ENCODE results near the gene ODAM. TPM values are rescaled to one million over a fixed set of nuclear protein-coding genes. Genes with fewer than 3 reads are reported as not detected.

Gene ODAM
- total RNA-seq, 6 experiments from 2014 or later = not detected

DNA sequence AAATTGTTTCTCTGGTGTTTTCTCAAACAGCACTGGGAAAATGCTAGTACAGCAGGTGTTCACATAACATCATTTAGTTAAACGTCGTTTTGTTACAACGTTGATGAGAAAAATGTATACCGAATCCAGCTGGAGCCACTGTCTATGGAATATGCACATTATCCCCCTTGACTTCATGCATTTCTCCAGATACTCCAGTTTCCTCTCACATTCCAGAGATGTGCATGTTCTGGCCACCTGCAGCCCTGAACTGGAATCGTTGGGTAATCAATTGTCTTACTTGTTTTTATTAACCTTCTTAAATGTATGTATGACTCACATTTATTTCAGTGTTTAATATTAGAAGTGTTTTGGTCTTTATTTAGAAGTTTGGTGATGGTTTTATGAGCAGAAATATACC lies 18.4 kb upstream of the ODAM start:
- WGBS (ENCODE audit: insufficient coverage, low coverage, low lambda C conversion rate, missing lambda C conversion rate) = 70% methylated on average over 5 of the region's 5 CpGs
- no peaks in the 10 kb centered on the region for H3K4me1 ChIP-seq
- no peak overlapping the region for H3K4me3 ChIP-seq
- ATAC-seq = no peak
- DNase-seq = no peak
- H3K36me3 ChIP-seq = no peaks in the 10 kb centered on the region
- no peak overlapping the region for H3K27ac ChIP-seq
- H3K27me3 ChIP-seq = no peaks in the 10 kb centered on the region
- TF ChIP-seq, protein P1, sequence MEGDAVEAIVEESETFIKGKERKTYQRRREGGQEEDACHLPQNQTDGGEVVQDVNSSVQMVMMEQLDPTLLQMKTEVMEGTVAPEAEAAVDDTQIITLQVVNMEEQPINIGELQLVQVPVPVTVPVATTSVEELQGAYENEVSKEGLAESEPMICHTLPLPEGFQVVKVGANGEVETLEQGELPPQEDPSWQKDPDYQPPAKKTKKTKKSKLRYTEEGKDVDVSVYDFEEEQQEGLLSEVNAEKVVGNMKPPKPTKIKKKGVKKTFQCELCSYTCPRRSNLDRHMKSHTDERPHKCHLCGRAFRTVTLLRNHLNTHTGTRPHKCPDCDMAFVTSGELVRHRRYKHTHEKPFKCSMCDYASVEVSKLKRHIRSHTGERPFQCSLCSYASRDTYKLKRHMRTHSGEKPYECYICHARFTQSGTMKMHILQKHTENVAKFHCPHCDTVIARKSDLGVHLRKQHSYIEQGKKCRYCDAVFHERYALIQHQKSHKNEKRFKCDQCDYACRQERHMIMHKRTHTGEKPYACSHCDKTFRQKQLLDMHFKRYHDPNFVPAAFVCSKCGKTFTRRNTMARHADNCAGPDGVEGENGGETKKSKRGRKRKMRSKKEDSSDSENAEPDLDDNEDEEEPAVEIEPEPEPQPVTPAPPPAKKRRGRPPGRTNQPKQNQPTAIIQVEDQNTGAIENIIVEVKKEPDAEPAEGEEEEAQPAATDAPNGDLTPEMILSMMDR (IDR thresholded peaks at IDR 0.05) = no peak
- no peak for TF ChIP-seq POLR2A (IDR thresholded peaks at IDR 0.05)
- intact Hi-C loops (cut with DNase I) = no loop called here
- H3K9me3 ChIP-seq = no peaks in the 10 kb centered on the region

DNA sequence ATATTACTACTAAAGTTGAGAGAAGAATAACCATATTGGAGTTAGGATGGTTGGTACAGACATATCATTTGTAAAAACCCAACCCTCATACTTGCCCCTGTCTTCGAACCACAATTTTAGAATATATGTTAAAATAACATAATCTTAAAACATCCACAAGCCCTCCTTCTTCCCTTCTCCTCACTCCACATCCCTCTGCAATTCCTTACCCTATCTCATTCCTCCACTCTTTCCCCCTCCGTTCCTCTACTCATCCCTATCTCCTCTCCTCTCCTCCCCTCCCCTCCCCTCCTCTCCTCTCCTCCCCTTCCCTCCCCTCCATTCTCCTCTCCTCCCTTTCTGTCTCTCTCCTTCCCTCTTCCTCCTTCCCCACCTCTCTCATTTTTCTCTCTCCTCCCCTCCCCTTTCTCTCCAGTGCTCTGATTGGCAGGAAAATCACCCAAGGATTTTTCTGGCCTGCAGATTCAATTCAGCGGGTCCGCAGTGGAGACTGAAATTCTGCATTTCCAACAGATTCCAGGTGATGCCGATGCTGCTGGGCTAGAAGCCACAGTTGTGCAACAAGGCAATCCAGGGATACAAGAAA lies 17.4 kb upstream of the ODAM start:
- Histone ChIP-seq H3K36me3 (no peaks in the 10 kb centered on the region), H3K27me3 (no peaks in the 10 kb centered on the region), H3K9me3 (no peaks in the 10 kb centered on the region), H3K4me3 (no peak overlapping the region), H3K27ac (no peak overlapping the region), H3K4me1 (peaks cover 0 to 3% (median 1%) of the 10 kb centered on the region in 4 donors)
- intact Hi-C loops (cut with DNase I) = no loop called here
- ATAC-seq (no peak), DNase-seq (no peak)
- WGBS (ENCODE audit: insufficient coverage, low coverage, low lambda C conversion rate, missing lambda C conversion rate) = 71% methylated on average over 5 of the region's 5 CpGs
- TF ChIP-seq POLR2A (IDR thresholded peaks at IDR 0.05) = no peak
- TF ChIP-seq, protein P1 (IDR thresholded peaks at IDR 0.05) = no peak

DNA sequence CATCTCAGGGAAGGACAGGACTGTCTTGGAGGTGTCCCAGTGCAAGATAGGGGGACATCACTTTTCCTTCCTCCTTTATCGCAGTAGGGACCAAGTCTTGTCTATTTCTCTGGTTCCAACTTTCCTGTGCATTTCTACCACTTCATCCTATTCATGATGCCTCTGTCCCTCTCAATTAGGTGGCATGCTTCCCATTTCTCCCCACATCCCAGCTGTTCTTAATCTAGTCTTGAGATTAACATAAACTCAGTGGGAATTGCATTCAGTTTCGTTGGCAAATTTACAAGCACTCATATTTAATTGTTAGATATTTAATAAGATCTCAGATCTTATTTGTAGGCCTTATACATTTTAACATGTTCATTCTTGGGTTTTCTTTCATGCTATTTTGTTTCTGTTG lies 15.7 kb upstream of the ODAM start:
- H3K4me1 ChIP-seq = peaks cover 0 to 7% (median 3%) of the 10 kb centered on the region in 4 donors
- no peak for DNase-seq
- no peaks in the 10 kb centered on the region for H3K9me3 ChIP-seq
- no peaks in the 10 kb centered on the region for H3K27me3 ChIP-seq
- no peak overlapping the region for H3K4me3 ChIP-seq
- H3K27ac ChIP-seq = no peak overlapping the region
- intact Hi-C loops (cut with DNase I) = loop anchor here in 1 of 2 donors (10.0 kb wide), 1 partner anchor 285 kb away; no protein-coding TSS in a partner anchor
- H3K36me3 ChIP-seq = no peaks in the 10 kb centered on the region
- ATAC-seq = no peak
- 57% methylated on average over 2 of the region's 2 CpGs for WGBS (ENCODE audit: insufficient coverage, low coverage, low lambda C conversion rate, missing lambda C conversion rate)
- TF ChIP-seq POLR2A (IDR thresholded peaks at IDR 0.05) = no peak
- TF ChIP-seq, protein P1 (IDR thresholded peaks at IDR 0.05) = no peak

DNA sequence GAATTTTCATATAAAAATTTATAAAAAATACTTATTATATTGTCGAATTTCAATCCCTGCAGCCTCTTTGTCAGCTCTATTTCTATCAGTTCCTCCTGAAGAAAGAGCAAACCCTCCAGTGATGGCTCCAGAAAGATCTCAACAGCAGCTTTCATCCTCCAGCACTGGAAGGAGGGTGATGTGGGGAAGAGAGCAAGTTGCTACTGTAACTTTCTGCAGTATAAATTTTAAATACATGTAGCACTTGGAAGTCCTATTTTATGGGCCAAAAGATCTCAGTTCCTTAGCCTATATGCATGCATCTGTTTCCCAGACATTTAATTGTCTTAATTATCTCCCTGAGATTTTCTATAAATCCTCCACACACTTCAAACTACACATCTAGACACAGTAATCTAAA lies 13.7 kb upstream of the ODAM start:
- no peak for TF ChIP-seq POLR2A (IDR thresholded peaks at IDR 0.05)
- TF ChIP-seq, protein P1 (IDR thresholded peaks at IDR 0.05) = no peak
- DNase-seq (no peak), ATAC-seq (no peak)
- WGBS (ENCODE audit: insufficient coverage, low coverage, low lambda C conversion rate, missing lambda C conversion rate) = 50% methylated on average over 1 of the region's 1 CpG
- H3K4me1 ChIP-seq = peaks cover 0 to 7% (median 3%) of the 10 kb centered on the region in 4 donors
- no peaks in the 10 kb centered on the region for H3K9me3 ChIP-seq
- H3K4me3 ChIP-seq = no peak overlapping the region
- H3K36me3 ChIP-seq = no peaks in the 10 kb centered on the region
- no peak overlapping the region for H3K27ac ChIP-seq
- H3K27me3 ChIP-seq = no peaks in the 10 kb centered on the region
- intact Hi-C loops (cut with DNase I) = loop anchor here in 1 of 2 donors (10.0 kb wide), 1 partner anchor 287 kb away; no protein-coding TSS in a partner anchor

All from right lobe of liver (tissue), 6 donors.